SKM-1 (cell line): ENCODE data around the gene DHRS2.
"Not testable (repeated sequence)": the region's sequence is repeated elsewhere in the genome, so short reads cannot be mapped to it uniquely, and the experiment has no call there.

Experiments
- DNase-seq: peaks from one replicate; lab custom pipeline; 2025; ENCODE audit not compliant: unreplicated experiment; lab: John Stamatoyannopoulos, UW

The DHRS2 gene

GRCh38 chr14:23636317-23637211 is at the start of gene DHRS2:
TSS of gene DHRS2 (plus strand) at chr14:23636364. CDS start at chr14:23638865, 2,501 bp downstream.
- no peak for DNase-seq

GRCh38 chr14:23588884-23589598 is 47.1 kb upstream of the DHRS2 start:
- DNase-seq, result peak; percentile 75

GRCh38 chr14:23589606-23590005 is 46.6 kb upstream of the DHRS2 start:
- DNase-seq, result no peak

GRCh38 chr14:23590198-23590597 is 46.0 kb upstream of the DHRS2 start:
- DNase-seq, result no peak

- not testable (repeated sequence) for DNase-seq
Measured at GRCh38 chr14:23594191-23594590, 42.0 kb upstream of the DHRS2 start.

GRCh38 chr14:23600322-23600707 is 35.8 kb upstream of the DHRS2 start:
- no peak for DNase-seq

- no peak for DNase-seq
Measured at GRCh38 chr14:23600806-23601205, 35.4 kb upstream of the DHRS2 start.

- no peak for DNase-seq
Measured at GRCh38 chr14:23601424-23601823, 34.7 kb upstream of the DHRS2 start.

- no peak for DNase-seq
Measured at GRCh38 chr14:23601845-23602180, 34.4 kb upstream of the DHRS2 start.

- DNase-seq, result no peak
Measured at GRCh38 chr14:23602181-23603095, 33.7 kb upstream of the DHRS2 start.

GRCh38 chr14:23603103-23603502 is 33.1 kb upstream of the DHRS2 start:
- DNase-seq, result no peak

- DNase-seq, result no peak
Measured at GRCh38 chr14:23604148-23604547, 32.0 kb upstream of the DHRS2 start.

GRCh38 chr14:23604675-23605170 is 31.4 kb upstream of the DHRS2 start:
- no peak for DNase-seq

- no peak for DNase-seq
Measured at GRCh38 chr14:23605931-23606585, 30.1 kb upstream of the DHRS2 start.

GRCh38 chr14:23608454-23608853 is 27.7 kb upstream of the DHRS2 start:
- no peak for DNase-seq

GRCh38 chr14:23609001-23609400 is 27.2 kb upstream of the DHRS2 start:
- no peak for DNase-seq

- DNase-seq, result not testable (repeated sequence)
Measured at GRCh38 chr14:23609411-23610089, 26.6 kb upstream of the DHRS2 start.

- DNase-seq, result no peak
Measured at GRCh38 chr14:23610090-23610814, 25.9 kb upstream of the DHRS2 start.

GRCh38 chr14:23610815-23611289 is 25.3 kb upstream of the DHRS2 start:
- DNase-seq, result no peak
